ENCODE measurements around the gene DOCK3.

DOCK3 gene

GRCh38 chr3:51139616-51140015, 464.9 kb downstream of the DOCK3 start:
- Histone ChIP-seq H3K4me2 (ENCODE audit: low read length) (no peak overlapping the region), H3K27ac (ENCODE audit: low read length) (no peak overlapping the region), H3K36me3 (replicated peaks; ENCODE audit: low read depth, low read length) (no peaks in the 10 kb centered on the region), H3K9ac (ENCODE audit: low read length) (no peak overlapping the region), H3K79me2 (ENCODE audit: low read length) (no peaks in the 10 kb centered on the region), H3K9me3 (ENCODE audit: insufficient read depth, low read length) (no peaks in the 10 kb centered on the region), H3K4me3 (ENCODE audit: low read length) (no peak overlapping the region), H3K4me1 (ENCODE audit: low read length) (no peaks in the 10 kb centered on the region), H2AFZ (ENCODE audit: low read depth, low read length) (no peak overlapping the region), H3K27me3 (ENCODE audit: low read depth, low read length) (no peaks in the 10 kb centered on the region), H4K20me1 (ENCODE audit: insufficient read depth, low read length) (no peaks in the 10 kb centered on the region)
- TF ChIP-seq, protein P1, sequence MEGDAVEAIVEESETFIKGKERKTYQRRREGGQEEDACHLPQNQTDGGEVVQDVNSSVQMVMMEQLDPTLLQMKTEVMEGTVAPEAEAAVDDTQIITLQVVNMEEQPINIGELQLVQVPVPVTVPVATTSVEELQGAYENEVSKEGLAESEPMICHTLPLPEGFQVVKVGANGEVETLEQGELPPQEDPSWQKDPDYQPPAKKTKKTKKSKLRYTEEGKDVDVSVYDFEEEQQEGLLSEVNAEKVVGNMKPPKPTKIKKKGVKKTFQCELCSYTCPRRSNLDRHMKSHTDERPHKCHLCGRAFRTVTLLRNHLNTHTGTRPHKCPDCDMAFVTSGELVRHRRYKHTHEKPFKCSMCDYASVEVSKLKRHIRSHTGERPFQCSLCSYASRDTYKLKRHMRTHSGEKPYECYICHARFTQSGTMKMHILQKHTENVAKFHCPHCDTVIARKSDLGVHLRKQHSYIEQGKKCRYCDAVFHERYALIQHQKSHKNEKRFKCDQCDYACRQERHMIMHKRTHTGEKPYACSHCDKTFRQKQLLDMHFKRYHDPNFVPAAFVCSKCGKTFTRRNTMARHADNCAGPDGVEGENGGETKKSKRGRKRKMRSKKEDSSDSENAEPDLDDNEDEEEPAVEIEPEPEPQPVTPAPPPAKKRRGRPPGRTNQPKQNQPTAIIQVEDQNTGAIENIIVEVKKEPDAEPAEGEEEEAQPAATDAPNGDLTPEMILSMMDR (IDR thresholded peaks at IDR 0.05; ENCODE audit: low read depth, low read length): no peak
- no peak for TF ChIP-seq EZH2phosphoT487 (IDR thresholded peaks at IDR 0.05; ENCODE audit: low read depth)

DNA sequence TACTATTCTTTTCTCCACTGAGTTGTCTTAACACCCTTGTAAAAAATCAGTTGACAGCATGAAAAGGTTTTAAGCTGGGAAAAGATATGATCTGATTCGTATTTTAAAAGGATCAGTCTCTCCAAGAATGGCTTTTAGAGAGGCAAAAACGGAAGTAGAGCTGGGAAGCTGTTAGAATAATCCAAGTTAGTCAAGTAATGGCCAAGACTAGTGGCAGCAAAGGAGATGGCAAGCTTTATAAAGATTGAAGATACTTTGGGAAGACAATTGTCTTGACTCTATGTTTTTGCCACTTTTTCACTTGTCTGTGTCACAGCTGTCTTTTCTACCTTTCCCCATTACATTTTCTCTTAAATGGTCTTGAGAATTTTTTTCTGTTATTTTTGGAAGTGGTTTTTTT, 466.8 kb downstream of the DOCK3 start:
- Histone ChIP-seq H3K9ac (ENCODE audit: low read length) (no peak overlapping the region), H2AFZ (ENCODE audit: low read depth, low read length) (no peak overlapping the region), H3K27me3 (ENCODE audit: low read depth, low read length) (no peaks in the 10 kb centered on the region), H3K79me2 (ENCODE audit: low read length) (no peaks in the 10 kb centered on the region), H3K4me3 (ENCODE audit: low read length) (no peak overlapping the region), H4K20me1 (ENCODE audit: insufficient read depth, low read length) (no peaks in the 10 kb centered on the region), H3K9me3 (ENCODE audit: insufficient read depth, low read length) (no peaks in the 10 kb centered on the region), H3K36me3 (replicated peaks; ENCODE audit: low read depth, low read length) (no peaks in the 10 kb centered on the region), H3K4me2 (ENCODE audit: low read length) (no peak overlapping the region), H3K4me1 (ENCODE audit: low read length) (no peaks in the 10 kb centered on the region), H3K27ac (ENCODE audit: low read length) (no peak overlapping the region)
- TF ChIP-seq, protein P1 (IDR thresholded peaks at IDR 0.05; ENCODE audit: low read depth, low read length): no peak
- no peak for TF ChIP-seq EZH2phosphoT487 (IDR thresholded peaks at IDR 0.05; ENCODE audit: low read depth)

DNA sequence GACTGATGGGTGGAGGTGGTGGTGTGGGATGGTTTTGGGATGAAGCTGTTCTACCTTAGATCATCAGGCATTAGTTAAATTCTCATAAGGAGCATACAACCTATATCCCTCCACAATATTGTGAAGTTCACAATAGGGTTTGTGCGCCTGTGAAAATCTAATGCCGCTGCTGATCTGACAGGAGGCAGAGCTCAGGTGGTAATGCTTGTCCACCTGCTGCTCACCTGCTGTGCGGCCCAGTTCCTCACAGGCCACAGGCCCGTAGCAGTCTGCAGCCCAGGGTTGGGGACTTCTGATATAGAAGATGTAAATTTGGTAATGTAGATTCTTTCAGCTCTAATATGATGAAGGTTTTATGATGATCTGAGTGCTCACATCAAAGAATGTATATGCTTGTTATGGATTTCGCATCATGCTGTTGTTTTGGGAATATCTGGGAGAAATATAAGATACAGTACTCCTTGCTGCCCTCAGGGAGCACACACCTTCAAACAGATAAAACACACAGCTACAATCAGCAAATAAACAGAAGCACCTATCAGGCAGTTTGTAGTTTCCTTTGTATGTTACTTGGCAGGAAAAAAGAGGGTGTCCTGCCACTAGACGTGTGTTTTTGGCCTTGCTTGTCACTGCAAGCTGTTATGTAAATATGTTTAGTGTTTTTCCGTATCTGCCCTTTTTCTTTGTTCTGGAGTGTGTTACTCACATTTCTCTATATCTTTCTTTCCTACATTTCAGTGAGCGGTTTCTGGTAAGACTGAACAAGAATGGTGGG, 471.3 kb downstream of the DOCK3 start:
- H3K4me3 ChIP-seq (ENCODE audit: low read length): no peak overlapping the region
- H3K9me3 ChIP-seq (ENCODE audit: insufficient read depth, low read length): no peaks in the 10 kb centered on the region
- no peaks in the 10 kb centered on the region for H3K36me3 ChIP-seq (replicated peaks; ENCODE audit: low read depth, low read length)
- TF ChIP-seq, protein P1 (IDR thresholded peaks at IDR 0.05; ENCODE audit: low read depth, low read length): no peak
- TF ChIP-seq EZH2phosphoT487 (IDR thresholded peaks at IDR 0.05; ENCODE audit: low read depth): no peak
- H4K20me1 ChIP-seq (ENCODE audit: insufficient read depth, low read length): no peaks in the 10 kb centered on the region
- no peak overlapping the region for H3K4me2 ChIP-seq (ENCODE audit: low read length)
- no peaks in the 10 kb centered on the region for H3K27me3 ChIP-seq (ENCODE audit: low read depth, low read length)
- no peaks in the 10 kb centered on the region for H3K79me2 ChIP-seq (ENCODE audit: low read length)
- no peak overlapping the region for H3K9ac ChIP-seq (ENCODE audit: low read length)
- no peak overlapping the region for H3K27ac ChIP-seq (ENCODE audit: low read length)
- H2AFZ ChIP-seq (ENCODE audit: low read depth, low read length): no peak overlapping the region
- H3K4me1 ChIP-seq (ENCODE audit: low read length): no peaks in the 10 kb centered on the region

DNA sequence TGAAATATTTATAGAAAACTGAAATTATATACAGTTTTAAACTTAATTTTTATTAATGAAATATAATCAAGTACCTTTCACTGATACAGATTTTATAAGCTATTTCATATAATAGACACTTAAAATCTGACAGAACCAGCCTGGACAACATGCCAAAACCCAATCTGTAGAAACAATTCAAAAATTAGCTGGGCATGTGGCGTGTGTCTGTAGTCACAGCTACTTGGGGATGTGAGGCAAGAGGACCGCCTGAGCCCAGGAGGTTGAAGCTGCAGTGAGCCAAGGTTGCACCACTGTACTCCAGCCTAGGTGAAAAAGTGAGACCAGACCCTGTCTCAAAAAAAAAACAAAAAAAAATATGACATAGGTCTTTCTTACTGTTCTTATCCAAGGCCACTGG, 472.1 kb downstream of the DOCK3 start:
- H3K4me1 ChIP-seq (ENCODE audit: low read length): no peaks in the 10 kb centered on the region
- H3K9ac ChIP-seq (ENCODE audit: low read length): no peak overlapping the region
- no peaks in the 10 kb centered on the region for H3K27me3 ChIP-seq (ENCODE audit: low read depth, low read length)
- no peaks in the 10 kb centered on the region for H3K36me3 ChIP-seq (replicated peaks; ENCODE audit: low read depth, low read length)
- no peak overlapping the region for H3K27ac ChIP-seq (ENCODE audit: low read length)
- H3K79me2 ChIP-seq (ENCODE audit: low read length): no peaks in the 10 kb centered on the region
- no peaks in the 10 kb centered on the region for H3K9me3 ChIP-seq (ENCODE audit: insufficient read depth, low read length)
- no peak overlapping the region for H2AFZ ChIP-seq (ENCODE audit: low read depth, low read length)
- no peak overlapping the region for H3K4me3 ChIP-seq (ENCODE audit: low read length)
- TF ChIP-seq, protein P1 (IDR thresholded peaks at IDR 0.05; ENCODE audit: low read depth, low read length): no peak
- TF ChIP-seq EZH2phosphoT487 (IDR thresholded peaks at IDR 0.05; ENCODE audit: low read depth): no peak
- no peak overlapping the region for H3K4me2 ChIP-seq (ENCODE audit: low read length)
- no peaks in the 10 kb centered on the region for H4K20me1 ChIP-seq (ENCODE audit: insufficient read depth, low read length)
